ENCODE data around the gene GAS2L1.

The GAS2L1 gene

GRCh38 chr22:29313576-29314466 is 7.4 kb downstream of the GAS2L1 start:
- H3K4me3 ChIP-seq (ENCODE audit: low read length): no peak overlapping the region
- DNase-seq (ENCODE audit: low read depth): no peak
- TF ChIP-seq CTCF (conservative IDR thresholded peaks at IDR 0.05; ENCODE audit: low read depth, low read length): no peak

GRCh38 chr22:29314537-29315285 is 8.3 kb downstream of the GAS2L1 start:
- DNase-seq (ENCODE audit: low read depth): no peak
- TF ChIP-seq CTCF (conservative IDR thresholded peaks at IDR 0.05; ENCODE audit: low read depth, low read length): no peak
- no peak overlapping the region for H3K4me3 ChIP-seq (ENCODE audit: low read length)

- TF ChIP-seq CTCF (conservative IDR thresholded peaks at IDR 0.05; ENCODE audit: low read depth, low read length): no peak
- DNase-seq (ENCODE audit: low read depth): no peak
- H3K4me3 ChIP-seq (ENCODE audit: low read length): no peak within 1 kb of the TSS
Observed at GRCh38 chr22:29315286-29316140, 9.1 kb downstream of the GAS2L1 start, which contains the start of gene RASL10A. RASL10A (minus strand) TSS chr22:29315697; CDS start chr22:29315246, 451 bp downstream.

GRCh38 chr22:29316141-29316828 is 9.8 kb downstream of the GAS2L1 start:
- H3K4me3 ChIP-seq (ENCODE audit: low read length): no peak overlapping the region
- DNase-seq (ENCODE audit: low read depth): no peak
- no peak for TF ChIP-seq CTCF (conservative IDR thresholded peaks at IDR 0.05; ENCODE audit: low read depth, low read length)

- H3K4me3 ChIP-seq (ENCODE audit: low read length): no peak overlapping the region
- no peak for TF ChIP-seq CTCF (conservative IDR thresholded peaks at IDR 0.05; ENCODE audit: low read depth, low read length)
- no peak for DNase-seq (ENCODE audit: low read depth)
Observed at GRCh38 chr22:29317827-29318454, 11.5 kb downstream of the GAS2L1 start.

GRCh38 chr22:29319072-29319471 is 12.6 kb downstream of the GAS2L1 start:
- no peak for TF ChIP-seq CTCF (conservative IDR thresholded peaks at IDR 0.05; ENCODE audit: low read depth, low read length)
- H3K4me3 ChIP-seq (ENCODE audit: low read length): no peak overlapping the region
- no peak for DNase-seq (ENCODE audit: low read depth)
